Cardiac muscle cell (in vitro differentiated cells and primary cell): ENCODE results near the gene BCL2L2. TPM values are rescaled to one million over a fixed set of nuclear protein-coding genes. Genes with fewer than 3 reads are reported as not detected.

Experiments
- DNase-seq, 2 donors: peaks; one replicate each; pipeline versions ENCODE4 v3.0.0 to v3.0.0-alpha.2; 2010 to 2017; ENCODE audit warnings: low read depth in 1 of 2, low spot score in 1 of 2
- H3K27ac ChIP-seq: fragments of 200-600 bp; sonication (generic); 2 replicates; pipeline ENCODE4 v1.5.1; 2016
- H3K27me3 ChIP-seq: fragments of 200-600 bp; sonication (generic); 2 replicates; pipeline ENCODE4 v1.6.0; 2016; ENCODE audit warnings: control low read depth
- H3K36me3 ChIP-seq: fragments of 200-600 bp; sonication (generic); 2 replicates; pipeline ENCODE4 v1.5.1; 2016; ENCODE audit warnings: control low read depth
- H3K4me1 ChIP-seq: fragments of 200-600 bp; sonication (generic); 2 replicates; pipeline ENCODE4 v1.8.1; 2017; ENCODE audit warnings: low read depth, mild to moderate bottlenecking, mixed run types
- H3K4me3 ChIP-seq: fragments of 200-600 bp; sonication (generic); 2 replicates; pipeline ENCODE4 v1.5.1; 2016; ENCODE audit warnings: mild to moderate bottlenecking
- H3K9me3 ChIP-seq: fragments of 200-600 bp; sonication (generic); 2 replicates; pipeline ENCODE4 v1.5.1; 2017; ENCODE audit warnings: low read depth, mild to moderate bottlenecking, control low read depth
- polyA plus RNA-seq: library from polyadenylated mRNA; unstranded; fragments of >200 nt; fragmentation: Nextera tagmentation; extraction: Ambion mirVana; gene quantifications from 2 replicates; pipeline ENCODE4 v1.2.1, GENCODE V29; 2016
- total RNA-seq: library from RNA; depleted of rRNA; stranded (reverse); fragments of >200 nt; gene quantifications from 2 replicates; pipeline ENCODE4 v1.2.3, GENCODE V29; 2016
- TF ChIP-seq, protein P1 (sequence below): IDR thresholded peaks from 2 replicates; pipeline ENCODE4 v1.5.1; 2012; ENCODE audit warnings: low read depth, mild to moderate bottlenecking, low read length

The BCL2L2 gene
- total and polyA plus RNA-seq, 2 experiments from 2014 or later: 5.8 to 28.6 TPM

GRCh38 chr14:23326491-23327332, 20.1 kb downstream of the BCL2L2 start:
- Histone ChIP-seq H3K4me1 (peaks cover 10% of the 10 kb centered on the region), H3K27me3 (no peaks in the 10 kb centered on the region), H3K4me3 (no peak overlapping the region), H3K36me3 (peaks cover 24% of the 10 kb centered on the region), H3K27ac (peak overlapping the region; percentile 54), H3K9me3 (no peaks in the 10 kb centered on the region)
- TF ChIP-seq, protein P1, sequence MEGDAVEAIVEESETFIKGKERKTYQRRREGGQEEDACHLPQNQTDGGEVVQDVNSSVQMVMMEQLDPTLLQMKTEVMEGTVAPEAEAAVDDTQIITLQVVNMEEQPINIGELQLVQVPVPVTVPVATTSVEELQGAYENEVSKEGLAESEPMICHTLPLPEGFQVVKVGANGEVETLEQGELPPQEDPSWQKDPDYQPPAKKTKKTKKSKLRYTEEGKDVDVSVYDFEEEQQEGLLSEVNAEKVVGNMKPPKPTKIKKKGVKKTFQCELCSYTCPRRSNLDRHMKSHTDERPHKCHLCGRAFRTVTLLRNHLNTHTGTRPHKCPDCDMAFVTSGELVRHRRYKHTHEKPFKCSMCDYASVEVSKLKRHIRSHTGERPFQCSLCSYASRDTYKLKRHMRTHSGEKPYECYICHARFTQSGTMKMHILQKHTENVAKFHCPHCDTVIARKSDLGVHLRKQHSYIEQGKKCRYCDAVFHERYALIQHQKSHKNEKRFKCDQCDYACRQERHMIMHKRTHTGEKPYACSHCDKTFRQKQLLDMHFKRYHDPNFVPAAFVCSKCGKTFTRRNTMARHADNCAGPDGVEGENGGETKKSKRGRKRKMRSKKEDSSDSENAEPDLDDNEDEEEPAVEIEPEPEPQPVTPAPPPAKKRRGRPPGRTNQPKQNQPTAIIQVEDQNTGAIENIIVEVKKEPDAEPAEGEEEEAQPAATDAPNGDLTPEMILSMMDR: no peak
- DNase-seq: no peak

GRCh38 chr14:23327947-23328744, 21.5 kb downstream of the BCL2L2 start:
- no peaks in the 10 kb centered on the region for H3K27me3 ChIP-seq
- DNase-seq: peak; percentile 80 to 87
- H3K36me3 ChIP-seq: peaks cover 19% of the 10 kb centered on the region
- H3K9me3 ChIP-seq: no peaks in the 10 kb centered on the region
- peaks cover 4% of the 10 kb centered on the region for H3K4me1 ChIP-seq
- H3K27ac ChIP-seq: no peak overlapping the region
- H3K4me3 ChIP-seq: no peak overlapping the region
- TF ChIP-seq, protein P1: peak; percentile 74

DNA sequence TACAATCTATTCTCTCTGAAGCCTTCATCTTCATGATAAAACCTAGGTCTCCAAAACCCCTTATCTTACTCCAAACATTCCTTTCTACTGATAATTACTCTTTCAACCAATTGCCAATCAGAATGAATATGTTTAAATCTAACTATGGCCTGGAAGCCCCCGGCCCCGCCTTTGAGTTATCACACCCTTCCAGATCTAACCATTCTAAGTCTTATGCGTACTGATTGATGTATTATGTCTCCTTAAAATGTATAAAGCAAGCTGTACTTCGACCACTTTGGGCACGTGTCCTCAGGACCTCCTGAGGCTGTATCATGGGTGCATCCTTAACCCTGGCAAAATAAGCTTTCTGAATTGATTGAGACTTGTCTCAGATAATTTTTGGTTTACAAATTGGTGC, 29.0 kb downstream of the BCL2L2 start:
- Histone ChIP-seq H3K9me3 (no peaks in the 10 kb centered on the region), H3K4me1 (no peaks in the 10 kb centered on the region), H3K36me3 (no peaks in the 10 kb centered on the region), H3K27me3 (no peaks in the 10 kb centered on the region), H3K27ac (no peak overlapping the region), H3K4me3 (no peak overlapping the region)
- TF ChIP-seq, protein P1: no peak
- no peak for DNase-seq

DNA sequence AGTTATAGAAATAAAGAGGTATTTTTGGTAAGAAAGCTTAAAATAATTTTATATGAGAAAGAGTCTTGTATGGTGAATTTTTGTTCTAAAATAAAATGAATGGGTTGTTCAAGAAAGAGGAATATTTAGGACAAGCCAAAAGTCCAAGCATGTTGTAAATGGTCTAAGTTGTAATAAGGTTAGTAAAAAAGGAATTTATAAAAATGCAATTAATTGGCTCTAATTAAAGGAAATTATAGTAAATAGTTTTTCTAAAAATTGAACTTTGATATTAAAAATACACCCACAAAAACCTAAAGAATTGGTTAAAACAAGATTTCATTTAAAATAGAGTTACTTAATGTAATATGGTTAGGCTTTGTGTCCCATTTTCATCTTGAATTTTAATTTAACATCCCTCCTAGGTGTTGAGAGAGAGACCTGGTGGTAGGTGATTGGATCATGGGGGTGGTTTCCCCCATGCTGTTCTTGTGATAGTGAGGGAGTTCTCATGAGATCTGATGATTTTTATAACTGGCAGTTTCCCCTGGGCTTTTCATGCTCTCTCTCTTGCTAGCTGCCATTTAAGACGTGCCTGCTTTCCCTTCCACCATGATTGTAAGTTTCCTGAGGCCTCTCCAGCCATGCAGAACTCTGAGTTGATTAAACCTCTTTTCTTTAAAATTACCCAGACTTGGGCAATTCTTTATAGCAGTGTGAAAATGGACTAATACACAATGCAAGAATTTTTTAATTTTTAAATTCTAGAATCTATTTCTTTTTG, 33.1 kb downstream of the BCL2L2 start:
- no peak overlapping the region for H3K27ac ChIP-seq
- no peak overlapping the region for H3K4me3 ChIP-seq
- no peaks in the 10 kb centered on the region for H3K4me1 ChIP-seq
- TF ChIP-seq, protein P1: no peak
- H3K36me3 ChIP-seq: no peaks in the 10 kb centered on the region
- DNase-seq: no peak
- H3K27me3 ChIP-seq: no peaks in the 10 kb centered on the region
- no peaks in the 10 kb centered on the region for H3K9me3 ChIP-seq

DNA sequence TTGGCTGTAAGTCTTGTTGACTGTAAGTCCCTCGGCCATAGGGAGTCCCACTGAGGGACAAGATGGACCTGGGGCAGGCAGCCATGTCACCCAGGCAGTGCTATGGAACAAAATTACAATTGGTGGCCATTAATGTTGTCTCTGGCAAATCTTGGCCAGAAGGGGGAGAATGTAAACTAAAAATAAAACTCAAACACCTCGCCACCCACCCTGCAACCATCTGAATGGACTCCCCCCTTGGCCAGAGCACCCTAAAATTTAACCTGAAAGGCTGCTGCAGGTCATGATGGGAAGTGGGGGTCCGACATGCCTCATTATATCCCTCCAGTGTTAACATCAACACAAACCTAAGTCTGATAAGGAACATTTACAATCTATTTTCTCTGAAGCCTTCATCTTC, 37.8 kb downstream of the BCL2L2 start:
- Histone ChIP-seq H3K4me3 (no peak overlapping the region), H3K9me3 (no peaks in the 10 kb centered on the region), H3K27me3 (no peaks in the 10 kb centered on the region), H3K27ac (no peak overlapping the region), H3K36me3 (no peaks in the 10 kb centered on the region), H3K4me1 (no peaks in the 10 kb centered on the region)
- DNase-seq: no peak
- TF ChIP-seq, protein P1: no peak
